Calu3 (cell line): ENCODE results near the gene RARA. TPM values are rescaled to one million over a fixed set of nuclear protein-coding genes. Genes with fewer than 3 reads are reported as not detected.

ENCODE experiments used
- BruUV-seq: library from RNA; stranded (reverse); fragments of 400-500 nt; replicated peaks from 2 replicates; lab custom pipeline; 2021; lab: Mats Ljungman, UMichigan
- CTCF ChIA-PET: fragments of 300-600 bp; sonication (Branson Sonifier 250); formaldehyde crosslinking; loops from one replicate; lab custom pipeline; 2022; ENCODE audit warnings: antibody characterized with exemption; lab: Charles Lee
- DNase-seq: peaks from one replicate; pipeline ENCODE4 v3.0.0; 2022
- H3K27ac Mint-ChIP-seq: one replicate; pipeline ENCODE4 v1.8.0; 2022; ENCODE audit warnings: mixed read lengths; ENCODE audit not compliant: unreplicated experiment
- H3K27me3 Mint-ChIP-seq: one replicate; pipeline ENCODE4 v1.8.0; 2022; ENCODE audit warnings: mixed read lengths; ENCODE audit not compliant: unreplicated experiment
- H3K36me3 Mint-ChIP-seq: one replicate; pipeline ENCODE4 v1.8.0; 2022; ENCODE audit warnings: mild to moderate bottlenecking, moderate library complexity, mixed read lengths; ENCODE audit not compliant: insufficient read depth, unreplicated experiment
- H3K4me1 Mint-ChIP-seq: one replicate; pipeline ENCODE4 v1.8.0; 2022; ENCODE audit warnings: mild to moderate bottlenecking, low read depth, mixed read lengths; ENCODE audit not compliant: unreplicated experiment
- H3K4me3 Mint-ChIP-seq: one replicate; pipeline ENCODE4 v1.8.0; 2022; ENCODE audit warnings: mild to moderate bottlenecking, low read depth, moderate library complexity, mixed read lengths; ENCODE audit not compliant: unreplicated experiment
- H3K9me3 Mint-ChIP-seq: one replicate; pipeline ENCODE4 v1.8.0; 2022; ENCODE audit warnings: low read depth, mixed read lengths; ENCODE audit not compliant: unreplicated experiment
- intact Hi-C: fragments of 100-400 bp; cut with micrococcal nuclease; formaldehyde crosslinking; loops from one replicate; pipeline ENCODE4 v1.10.0; 2022; ENCODE audit not compliant: unreplicated experiment
- total RNA-seq: library from RNA; stranded (reverse); gene quantifications from 2 replicates; pipeline ENCODE4 v1.2.3, GENCODE V29; 2022
- TF ChIP-seq, protein P1 (sequence below): fragments of 200-600 bp; IDR thresholded peaks from one replicate; pipeline ENCODE4 v1.8.0; 2022; ENCODE audit warnings: antibody characterized with exemption; ENCODE audit not compliant: unreplicated experiment

The RARA gene
- total RNA-seq, 1 experiment from 2014 or later: 150 TPM

DNA sequence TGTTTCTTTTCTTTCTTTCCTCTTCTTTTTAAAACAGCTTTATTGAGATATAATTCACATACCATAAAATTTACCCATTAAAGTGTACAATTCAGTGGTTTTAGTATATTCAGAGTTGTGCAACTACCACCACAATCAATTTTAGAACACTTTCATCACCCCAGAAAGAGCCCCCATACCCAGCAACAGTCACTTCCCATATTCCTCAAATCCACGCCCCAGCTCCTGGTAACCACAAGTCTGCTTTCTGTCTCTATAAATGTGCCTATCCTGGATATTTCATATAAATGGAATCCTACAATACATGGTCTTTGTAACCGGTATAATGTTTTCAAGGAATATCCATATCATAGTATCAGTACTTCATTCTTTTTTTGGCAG, 19.4 kb downstream of the RARA start:
- no peak overlapping the region for H3K4me3 Mint-ChIP-seq
- DNase-seq: no peak
- H3K9me3 Mint-ChIP-seq: no peaks in the 10 kb centered on the region
- no peaks in the 10 kb centered on the region for H3K27me3 Mint-ChIP-seq
- peaks cover 91% of the 10 kb centered on the region for H3K4me1 Mint-ChIP-seq
- H3K36me3 Mint-ChIP-seq: peaks cover 43% of the 10 kb centered on the region
- H3K27ac Mint-ChIP-seq: no peak overlapping the region
- TF ChIP-seq, protein P1, sequence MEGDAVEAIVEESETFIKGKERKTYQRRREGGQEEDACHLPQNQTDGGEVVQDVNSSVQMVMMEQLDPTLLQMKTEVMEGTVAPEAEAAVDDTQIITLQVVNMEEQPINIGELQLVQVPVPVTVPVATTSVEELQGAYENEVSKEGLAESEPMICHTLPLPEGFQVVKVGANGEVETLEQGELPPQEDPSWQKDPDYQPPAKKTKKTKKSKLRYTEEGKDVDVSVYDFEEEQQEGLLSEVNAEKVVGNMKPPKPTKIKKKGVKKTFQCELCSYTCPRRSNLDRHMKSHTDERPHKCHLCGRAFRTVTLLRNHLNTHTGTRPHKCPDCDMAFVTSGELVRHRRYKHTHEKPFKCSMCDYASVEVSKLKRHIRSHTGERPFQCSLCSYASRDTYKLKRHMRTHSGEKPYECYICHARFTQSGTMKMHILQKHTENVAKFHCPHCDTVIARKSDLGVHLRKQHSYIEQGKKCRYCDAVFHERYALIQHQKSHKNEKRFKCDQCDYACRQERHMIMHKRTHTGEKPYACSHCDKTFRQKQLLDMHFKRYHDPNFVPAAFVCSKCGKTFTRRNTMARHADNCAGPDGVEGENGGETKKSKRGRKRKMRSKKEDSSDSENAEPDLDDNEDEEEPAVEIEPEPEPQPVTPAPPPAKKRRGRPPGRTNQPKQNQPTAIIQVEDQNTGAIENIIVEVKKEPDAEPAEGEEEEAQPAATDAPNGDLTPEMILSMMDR: no peak
- CTCF ChIA-PET: interaction anchor here (1.0 to 36.5 kb wide), 6 partner anchors 16 to 148 kb away, joined by 3 to 1520 read pairs (median 7); partner anchors contain the start of genes GJD3 and RARA
- intact Hi-C loops: no loop called here
- BruUV-seq: no TSS peak

DNA sequence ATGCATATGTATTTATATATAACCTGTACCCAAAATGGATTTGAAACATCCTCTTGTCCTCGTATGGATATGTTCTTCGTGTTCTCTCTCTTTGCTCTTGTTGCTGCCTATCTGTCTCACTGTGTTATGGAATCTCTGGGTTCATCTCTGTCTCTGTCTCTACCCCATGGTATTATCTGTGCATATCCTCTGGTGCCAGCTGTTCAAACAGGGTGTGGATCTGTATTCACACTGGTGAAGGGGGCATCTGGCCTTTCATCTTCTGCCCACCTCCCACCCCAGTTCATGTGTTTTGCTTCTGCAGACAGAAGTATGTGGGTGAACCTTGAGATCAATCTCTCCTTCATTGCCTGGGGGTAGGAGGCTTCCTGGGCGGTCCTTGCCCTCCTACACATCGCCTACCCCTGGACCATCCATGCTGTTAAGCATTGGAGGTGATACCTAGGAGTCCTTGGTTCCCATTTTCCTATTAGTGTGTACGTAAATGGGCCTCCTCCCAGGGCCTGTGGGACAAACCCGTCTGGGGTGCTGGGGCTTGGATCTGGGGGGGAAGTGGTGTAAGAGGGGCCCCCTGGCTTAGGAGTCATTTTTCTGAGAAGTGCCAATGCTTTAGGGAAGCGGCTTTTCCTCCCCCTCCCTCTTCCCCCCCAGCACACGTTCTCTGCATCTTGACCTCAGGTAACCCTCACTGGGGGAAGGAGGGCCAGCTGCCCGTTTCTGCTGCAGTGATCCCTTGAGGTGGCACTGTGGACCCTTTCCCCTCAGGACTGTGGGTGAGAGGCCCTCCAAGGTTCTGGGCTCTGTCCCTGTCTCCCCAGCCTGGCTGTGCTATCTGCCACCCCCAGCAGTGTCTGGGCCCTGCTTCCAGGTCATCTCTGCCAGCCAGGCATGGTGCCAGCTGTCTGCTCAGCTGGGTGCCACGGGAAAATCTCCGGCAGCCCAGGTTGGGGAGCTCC, 21.1 kb downstream of the RARA start:
- Mint-ChIP-seq H3K36me3 (peaks cover 36% of the 10 kb centered on the region), H3K27me3 (no peaks in the 10 kb centered on the region), H3K27ac (no peak overlapping the region), H3K9me3 (no peaks in the 10 kb centered on the region), H3K4me3 (no peak overlapping the region), H3K4me1 (peaks cover 86% of the 10 kb centered on the region)
- intact Hi-C loops: no loop called here
- no peak for DNase-seq
- TF ChIP-seq, protein P1: no peak
- no TSS peak for BruUV-seq
- CTCF ChIA-PET: interaction anchor here (0.6 to 37.0 kb wide), 7 partner anchors 11 to 54 kb away, joined by 3 to 1520 read pairs (median 5); partner anchors contain the start of genes GJD3 and RARA

DNA sequence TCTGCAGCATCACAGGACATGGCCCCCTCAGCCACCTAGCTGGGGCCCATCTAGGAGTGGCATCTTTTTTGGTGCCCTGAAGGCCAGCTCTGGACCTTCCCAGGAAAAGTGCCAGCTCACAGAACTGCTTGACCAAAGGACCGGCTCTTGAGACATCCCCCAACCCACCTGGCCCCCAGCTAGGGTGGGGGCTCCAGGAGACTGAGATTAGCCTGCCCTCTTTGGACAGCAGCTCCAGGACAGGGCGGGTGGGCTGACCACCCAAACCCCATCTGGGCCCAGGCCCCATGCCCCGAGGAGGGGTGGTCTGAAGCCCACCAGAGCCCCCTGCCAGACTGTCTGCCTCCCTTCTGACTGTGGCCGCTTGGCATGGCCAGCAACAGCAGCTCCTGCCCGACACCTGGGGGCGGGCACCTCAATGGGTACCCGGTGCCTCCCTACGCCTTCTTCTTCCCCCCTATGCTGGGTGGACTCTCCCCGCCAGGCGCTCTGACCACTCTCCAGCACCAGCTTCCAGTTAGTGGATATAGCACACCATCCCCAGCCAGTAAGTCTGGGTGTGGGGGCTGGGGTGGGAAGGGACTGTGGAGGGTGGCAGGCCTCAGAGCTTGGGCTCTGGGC, 22.0 kb downstream of the RARA start:
- BruUV-seq: TSS peak; percentile 3
- Mint-ChIP-seq H3K27me3 (no peaks in the 10 kb centered on the region), H3K4me3 (peak overlapping the region; percentile 1), H3K9me3 (no peaks in the 10 kb centered on the region), H3K4me1 (peaks cover 82% of the 10 kb centered on the region), H3K27ac (no peak overlapping the region), H3K36me3 (peaks cover 32% of the 10 kb centered on the region)
- intact Hi-C loops: no loop called here
- TF ChIP-seq, protein P1: peak; percentile 2
- CTCF ChIA-PET: interaction anchor here (0.6 to 37.0 kb wide), 6 partner anchors 11 to 152 kb away, joined by 3 to 1520 read pairs (median 6); partner anchors contain the start of genes GJD3 and RARA
- DNase-seq: no peak
